Right lobe of liver (tissue), 4 donors: ENCODE results near the gene IFRD2.
"Not testable (repeated sequence)": the region's sequence is repeated elsewhere in the genome, so short reads cannot be mapped to it uniquely, and the experiment has no call there.

ENCODE experiments used
- CTCF ChIP-seq, 4 donors: fragments of 200-600 bp in 3 of 4; fragments of 450-650 bp in 1 of 4; IDR thresholded peaks; one replicate each; pipeline versions ENCODE4 v1.5.1 to v1.8.0; 2016 to 2022; ENCODE audit warnings: antibody characterized with exemption in 4 of 4, mild to moderate bottlenecking in 2 of 4
- POLR2A ChIP-seq: fragments of 450-650 bp; IDR thresholded peaks from one replicate; pipeline ENCODE4 v1.6.1; 2017; ENCODE audit warnings: antibody characterized with exemption, mild to moderate bottlenecking
- donor health status: DM: no; HTN: no; CAD: no.
- donor health status: DM: no; HTN: no; CAD: no.
- donor health status: DM: no; HTN: yes; CAD: no.

GRCh38 chr3:50262200-50262599, 30.0 kb downstream of the IFRD2 start:
- TF ChIP-seq CTCF (IDR thresholded peaks at IDR 0.05); POLR2A: not testable (repeated sequence)
